LNCaP clone FGC (cell line): ENCODE results near the gene ATP8B1.

Experiments used
- DNase-seq: peaks from one replicate; pipeline ENCODE4 v3.0.0-alpha.2; 2011; ENCODE audit warnings: low read depth
- H3K4me3 ChIP-seq: 2 replicates; pipeline ENCODE4 v1.5.1; 2011; ENCODE audit warnings: mild to moderate bottlenecking, low read depth, low read length, control low read depth
- TF ChIP-seq, protein P1 (sequence below): IDR thresholded peaks from 2 replicates; pipeline ENCODE4 v1.5.1; 2012; ENCODE audit warnings: mild to moderate bottlenecking; ENCODE audit not compliant: control insufficient read depth, insufficient read depth; ENCODE audit errors: extremely low read depth

The ATP8B1 gene

GRCh38 chr18:57754577-57755338 is 48.4 kb downstream of the ATP8B1 start:
- no peak overlapping the region for H3K4me3 ChIP-seq
- TF ChIP-seq, protein P1, sequence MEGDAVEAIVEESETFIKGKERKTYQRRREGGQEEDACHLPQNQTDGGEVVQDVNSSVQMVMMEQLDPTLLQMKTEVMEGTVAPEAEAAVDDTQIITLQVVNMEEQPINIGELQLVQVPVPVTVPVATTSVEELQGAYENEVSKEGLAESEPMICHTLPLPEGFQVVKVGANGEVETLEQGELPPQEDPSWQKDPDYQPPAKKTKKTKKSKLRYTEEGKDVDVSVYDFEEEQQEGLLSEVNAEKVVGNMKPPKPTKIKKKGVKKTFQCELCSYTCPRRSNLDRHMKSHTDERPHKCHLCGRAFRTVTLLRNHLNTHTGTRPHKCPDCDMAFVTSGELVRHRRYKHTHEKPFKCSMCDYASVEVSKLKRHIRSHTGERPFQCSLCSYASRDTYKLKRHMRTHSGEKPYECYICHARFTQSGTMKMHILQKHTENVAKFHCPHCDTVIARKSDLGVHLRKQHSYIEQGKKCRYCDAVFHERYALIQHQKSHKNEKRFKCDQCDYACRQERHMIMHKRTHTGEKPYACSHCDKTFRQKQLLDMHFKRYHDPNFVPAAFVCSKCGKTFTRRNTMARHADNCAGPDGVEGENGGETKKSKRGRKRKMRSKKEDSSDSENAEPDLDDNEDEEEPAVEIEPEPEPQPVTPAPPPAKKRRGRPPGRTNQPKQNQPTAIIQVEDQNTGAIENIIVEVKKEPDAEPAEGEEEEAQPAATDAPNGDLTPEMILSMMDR: no peak
- DNase-seq: no peak

DNA sequence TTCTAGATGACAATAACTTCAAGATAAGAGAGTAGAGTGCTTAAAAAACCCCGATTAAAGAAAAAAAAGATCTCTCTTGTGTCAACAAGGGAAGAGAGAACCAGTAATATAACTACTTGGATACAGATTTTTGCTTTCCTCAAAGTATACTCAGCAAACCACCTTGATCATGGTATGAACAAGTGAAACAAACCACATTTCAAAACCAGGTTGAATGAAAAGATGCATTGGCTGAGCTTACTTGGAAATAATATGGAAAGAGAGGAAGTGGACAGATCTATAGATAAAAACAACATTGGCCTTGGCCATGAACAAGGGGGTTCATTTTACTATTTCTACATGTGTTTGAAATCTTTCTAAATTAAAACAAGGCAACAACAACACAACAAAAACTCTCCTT is 50.1 kb downstream of the ATP8B1 start:
- DNase-seq: no peak
- no peak overlapping the region for H3K4me3 ChIP-seq
- TF ChIP-seq, protein P1: no peak

- no peak for DNase-seq
- TF ChIP-seq, protein P1: no peak
- no peak overlapping the region for H3K4me3 ChIP-seq
These were observed 53.5 kb downstream of the ATP8B1 start for GRCh38 chr18:57749604-57749970.

DNA sequence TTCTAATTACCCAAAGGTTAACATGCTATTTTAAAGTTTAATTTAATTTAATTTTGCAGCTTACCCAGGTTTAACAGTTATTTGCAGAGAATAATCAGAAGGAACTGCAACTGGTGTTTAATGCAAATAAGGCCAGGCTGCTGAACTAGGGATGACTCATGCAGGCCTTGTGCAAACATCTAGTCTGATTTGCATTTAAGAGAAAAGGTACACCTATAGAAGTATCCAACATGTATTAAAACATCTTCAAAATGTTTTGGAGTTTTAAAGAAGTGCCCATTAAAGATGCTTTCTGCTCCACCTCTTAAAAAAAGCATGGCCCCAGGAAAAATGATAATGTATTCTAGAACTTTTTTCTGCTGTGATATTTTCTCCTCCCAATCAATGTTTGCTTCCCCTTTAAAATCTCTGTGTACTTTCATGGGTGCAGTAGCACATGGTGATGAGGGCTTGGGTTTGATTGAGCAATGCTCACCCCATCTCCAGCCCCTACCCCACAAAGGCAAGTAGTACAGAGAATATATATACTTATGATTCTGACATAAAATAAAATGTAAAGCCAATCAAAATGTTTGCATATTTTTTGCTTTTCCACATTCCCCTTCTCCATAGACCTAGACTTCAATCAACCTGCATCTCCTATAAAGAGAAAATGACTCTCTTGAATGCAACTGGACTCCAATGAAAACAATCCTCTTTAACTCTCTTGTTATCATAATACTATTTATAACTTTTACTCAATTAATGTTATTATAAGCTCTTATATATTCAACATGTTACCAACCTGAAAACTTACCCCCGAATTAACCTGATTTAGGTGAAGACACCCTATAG is 54.1 kb downstream of the ATP8B1 start:
- DNase-seq: peak; percentile 77
- H3K4me3 ChIP-seq: peak overlapping the region; percentile 9; the same call in 1 of the 2 replicates
- TF ChIP-seq, protein P1: no peak

- TF ChIP-seq, protein P1: no peak
- H3K4me3 ChIP-seq: peak overlapping the region; percentile 9
- DNase-seq: no peak
These were observed 55.1 kb downstream of the ATP8B1 start for GRCh38 chr18:57747809-57748680.

GRCh38 chr18:57744211-57744694 is 58.9 kb downstream of the ATP8B1 start:
- peak; percentile 82 for DNase-seq
- H3K4me3 ChIP-seq: peak overlapping the region; percentile 5; the same call in 1 of the 2 replicates
- TF ChIP-seq, protein P1: no peak
